Stimulated activated naive CD4-positive, alpha-beta T cell (primary cell): ENCODE data around the gene RGS8.

Experiments
- DNase-seq, 6 experiments: peaks; one replicate each; lab custom pipeline; 2025; lab: John Stamatoyannopoulos, UW

RGS8 gene

DNA sequence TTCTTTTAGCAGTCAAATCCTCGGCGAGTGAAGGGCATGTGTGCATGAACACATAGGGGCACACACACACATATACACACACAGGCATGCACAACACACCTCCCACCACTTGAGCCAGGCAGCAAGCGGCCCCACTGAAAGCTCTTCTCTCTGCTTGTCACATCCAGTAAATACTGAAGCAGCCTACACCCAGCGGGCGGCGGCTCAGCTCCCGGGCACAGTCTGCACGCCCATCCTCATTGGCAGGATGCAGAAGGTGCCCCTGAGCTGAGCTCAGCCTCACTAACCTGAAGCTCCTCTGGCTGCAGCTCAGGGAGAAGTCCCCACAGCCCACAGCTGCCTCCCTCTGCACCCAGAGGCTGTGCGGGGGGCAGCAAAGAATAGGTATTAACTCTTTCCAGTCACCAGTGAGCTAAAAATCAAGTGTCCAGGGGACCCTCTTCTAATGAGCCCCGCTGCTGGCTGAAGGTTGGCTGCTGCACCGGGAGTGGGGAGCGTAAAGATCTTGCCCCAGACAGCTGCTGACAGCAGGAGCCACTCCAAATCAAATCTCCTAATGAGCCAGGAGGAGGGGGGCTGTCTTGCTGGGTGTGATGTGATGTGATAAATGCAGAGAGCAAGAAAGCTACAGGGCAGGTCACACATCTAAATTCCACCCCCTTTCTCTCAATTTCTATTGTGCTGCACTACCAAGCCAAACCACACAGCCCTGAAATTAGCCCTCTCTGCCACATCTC lies 12.5 kb downstream of the RGS8 start:
- no peak for DNase-seq

- DNase-seq, result no peak
Measured at GRCh38 chr1:182670032-182670749, 14.2 kb downstream of the RGS8 start.

- no peak for DNase-seq
Measured at GRCh38 chr1:182669266-182669665, 15.1 kb downstream of the RGS8 start.

GRCh38 chr1:182668521-182669054 lies 15.8 kb downstream of the RGS8 start:
- no peak for DNase-seq

DNA sequence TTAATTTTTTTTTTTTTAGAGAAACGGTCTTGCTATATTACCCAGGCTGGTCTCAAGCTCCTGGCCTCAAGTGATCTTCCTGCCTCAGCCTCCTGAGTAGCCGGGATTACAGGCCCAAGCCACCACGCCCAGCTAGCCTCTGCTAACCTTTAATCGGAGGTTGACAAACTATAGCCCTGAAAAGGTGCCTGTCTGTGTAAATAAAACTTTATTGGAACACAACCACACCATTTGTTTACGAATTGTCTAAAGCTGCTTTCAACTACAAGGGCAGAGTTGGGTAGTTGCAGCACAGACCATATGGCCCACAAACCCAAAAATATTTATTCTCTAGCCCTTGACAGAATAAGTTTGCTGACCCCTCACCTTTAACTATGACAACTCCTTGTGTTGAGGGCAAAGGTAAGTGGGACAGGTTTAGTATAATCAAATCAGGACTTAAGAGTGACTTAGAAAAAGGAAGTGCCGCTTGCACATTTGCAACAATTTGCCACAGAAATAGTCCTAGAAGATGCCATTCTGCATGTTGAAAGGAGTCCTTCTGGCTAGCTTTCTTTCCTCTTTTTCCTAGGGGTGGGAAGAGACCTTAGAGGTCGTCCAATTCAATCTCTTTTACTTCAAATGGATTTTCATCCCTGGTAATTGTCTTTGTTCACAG lies 16.4 kb downstream of the RGS8 start:
- DNase-seq, result no peak

GRCh38 chr1:182666706-182667105 lies 17.7 kb downstream of the RGS8 start:
- DNase-seq, result no peak

GRCh38 chr1:182664296-182664695 lies 20.1 kb downstream of the RGS8 start:
- no peak for DNase-seq

DNA sequence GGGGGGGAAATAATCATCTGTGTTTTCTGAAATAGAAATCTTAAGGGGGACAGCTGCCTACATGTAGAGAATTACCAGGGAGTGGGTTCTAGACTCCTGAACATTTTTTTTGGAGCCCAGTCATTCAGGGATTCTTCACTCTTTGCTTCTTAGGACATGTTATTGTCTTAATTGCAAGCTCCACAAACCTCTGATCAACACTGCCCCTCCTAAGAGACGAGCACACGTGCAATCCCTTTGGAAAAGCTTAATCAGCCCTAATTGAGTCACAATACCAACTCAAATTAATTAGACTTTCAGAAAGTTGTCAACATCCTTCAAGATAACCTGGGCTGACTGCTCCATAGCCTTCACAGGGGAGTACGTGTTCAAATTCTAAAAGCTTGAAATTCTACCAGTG lies 21.4 kb downstream of the RGS8 start:
- no peak for DNase-seq

- no peak for DNase-seq
Measured at GRCh38 chr1:182662121-182662890, 22.1 kb downstream of the RGS8 start.

GRCh38 chr1:182658055-182658454 lies 26.3 kb downstream of the RGS8 start:
- no peak for DNase-seq

GRCh38 chr1:182656842-182657397 lies 27.5 kb downstream of the RGS8 start:
- no peak for DNase-seq

DNA sequence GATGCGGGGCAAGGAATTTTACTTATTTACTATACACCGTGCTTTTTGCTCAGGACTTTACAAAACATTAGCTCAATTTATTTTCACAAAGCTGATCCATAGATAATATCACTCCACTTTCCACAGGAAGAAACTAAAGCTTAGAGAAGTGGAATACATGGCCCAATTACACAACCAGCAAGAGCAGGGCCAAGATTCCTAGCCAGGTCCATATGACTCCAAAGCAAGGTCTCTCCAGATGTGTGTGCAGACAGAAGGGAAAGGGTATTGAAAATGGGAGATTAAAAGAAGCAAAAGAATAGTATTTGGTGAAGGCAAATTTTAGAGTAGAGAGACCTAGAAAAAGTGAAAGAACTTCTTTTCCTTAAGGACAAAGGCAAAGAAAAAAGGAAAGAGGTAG lies 30.4 kb downstream of the RGS8 start:
- DNase-seq, result no peak

GRCh38 chr1:182652933-182653332 lies 31.5 kb downstream of the RGS8 start:
- no peak for DNase-seq

DNA sequence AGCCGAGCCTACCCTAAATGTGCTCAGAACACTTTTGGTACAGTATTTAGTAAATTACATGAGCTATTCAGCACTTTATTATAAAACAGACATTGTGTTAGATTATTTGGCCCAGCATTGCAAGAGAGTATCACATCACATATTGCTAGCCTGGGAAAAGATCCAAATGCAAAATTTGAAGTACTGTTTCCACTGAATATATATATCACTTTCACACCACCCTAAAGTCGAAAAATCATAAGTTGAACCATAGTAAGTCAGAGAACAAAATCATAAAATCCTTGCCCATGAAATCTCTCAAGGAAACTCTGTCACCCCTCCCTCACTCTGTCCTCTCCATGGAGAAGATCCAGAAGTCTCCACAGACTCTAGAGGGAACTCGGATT lies 33.1 kb downstream of the RGS8 start:
- DNase-seq, result no peak

- no peak for DNase-seq
Measured at GRCh38 chr1:182650678-182651338, 33.6 kb downstream of the RGS8 start.

- DNase-seq, result no peak
Measured at GRCh38 chr1:182649041-182649440, 35.3 kb downstream of the RGS8 start.

DNA sequence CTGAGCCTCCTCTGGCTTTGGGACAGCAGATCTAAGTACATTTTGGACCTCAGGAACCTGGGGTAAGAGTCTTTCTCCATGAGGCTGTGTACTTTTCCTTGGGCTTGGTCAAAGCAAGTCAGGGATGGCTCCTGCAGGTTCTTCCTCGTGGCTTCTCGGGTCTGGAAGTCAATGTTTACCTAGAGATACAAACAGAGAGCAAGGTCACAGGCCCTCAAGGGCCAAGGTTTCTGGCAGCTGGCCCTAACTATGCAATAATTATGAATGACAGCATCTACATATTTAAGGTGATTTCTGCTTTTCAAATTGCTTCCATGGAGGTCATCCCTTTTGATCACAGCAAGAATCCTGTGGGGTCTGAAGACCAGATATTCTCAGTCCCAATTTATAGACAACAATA lies 37.6 kb downstream of the RGS8 start:
- DNase-seq, result no peak

DNA sequence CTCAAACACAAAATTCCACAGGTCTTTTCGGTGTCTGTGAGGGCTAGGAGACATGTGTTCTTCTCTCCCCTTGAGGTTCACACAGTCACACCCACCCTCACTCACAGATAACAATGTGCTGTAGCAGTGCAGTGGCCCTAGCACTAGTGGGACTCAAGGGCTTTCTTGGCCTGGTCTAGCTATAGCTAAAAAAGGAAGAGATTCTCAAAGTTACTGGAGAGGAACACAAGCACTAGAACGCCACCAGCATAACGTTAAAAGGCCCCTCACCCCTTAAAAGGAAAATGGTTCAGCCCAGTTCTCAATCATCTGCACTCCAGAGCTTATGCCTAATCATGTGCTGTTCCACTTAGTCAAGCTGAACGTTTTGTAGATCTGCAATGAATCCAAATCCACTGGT lies 39.5 kb downstream of the RGS8 start:
- DNase-seq, result no peak

DNA sequence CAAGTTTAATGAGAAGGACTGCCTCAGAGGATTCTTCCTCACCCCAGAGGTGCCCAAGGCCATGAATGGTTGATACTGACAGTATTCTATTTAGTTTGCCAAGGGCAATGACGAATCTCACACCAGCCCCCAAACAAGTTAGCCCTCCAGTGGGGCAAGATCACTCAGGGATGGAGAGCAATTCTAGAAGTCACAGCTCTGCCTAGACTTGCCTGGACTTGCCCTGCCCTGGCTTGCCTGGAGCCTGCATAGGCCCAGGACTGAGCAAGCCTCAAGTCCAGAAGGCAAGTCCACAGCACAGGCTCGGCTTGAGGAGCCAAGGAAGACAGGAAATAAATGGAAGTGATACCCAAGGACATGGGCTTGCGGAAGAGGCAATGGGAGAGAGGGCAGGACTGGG lies 40.7 kb downstream of the RGS8 start:
- DNase-seq, result no peak

- DNase-seq, result no peak
Measured at GRCh38 chr1:182642461-182642860, 41.9 kb downstream of the RGS8 start.

GRCh38 chr1:182641561-182641960 lies 42.8 kb downstream of the RGS8 start:
- no peak for DNase-seq
